ENCODE data around the gene MST1.

DNA sequence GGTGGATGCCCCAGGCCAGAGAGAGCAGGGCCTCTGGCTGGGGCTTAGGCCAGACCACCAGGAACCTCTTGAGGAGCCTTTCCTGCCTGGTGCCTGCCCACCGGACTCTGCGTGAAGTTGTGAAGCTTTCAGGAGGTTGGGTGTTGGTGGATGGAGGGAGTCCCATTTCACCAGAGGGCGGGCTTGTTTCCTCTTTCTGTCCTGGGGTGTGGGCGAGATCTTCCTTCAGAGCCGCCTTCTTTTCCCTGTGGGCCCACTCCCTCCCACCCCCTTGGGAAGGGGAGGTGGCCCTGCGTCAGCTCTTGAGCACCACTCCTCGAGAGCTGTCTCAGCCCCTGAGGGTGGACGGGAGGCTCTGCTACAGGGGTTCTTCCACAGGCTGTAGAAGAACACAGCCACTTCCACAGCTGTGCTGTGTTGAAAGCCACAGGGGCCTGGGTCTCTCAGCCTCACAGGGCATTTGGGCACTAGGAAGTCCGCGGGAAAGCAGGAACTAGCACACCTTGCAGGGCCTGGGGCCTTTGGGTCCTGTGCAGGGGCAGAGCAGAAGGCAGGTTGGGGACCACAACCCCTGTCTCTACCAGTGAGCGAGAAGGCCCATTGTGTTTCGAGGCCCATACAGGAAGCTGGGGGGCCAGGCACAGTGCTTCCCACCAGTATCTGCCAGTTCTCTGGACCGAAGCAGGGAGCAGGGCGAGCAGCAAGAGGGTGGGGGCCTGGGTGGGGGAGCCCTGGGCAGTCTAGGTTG lies 28.1 kb upstream of the MST1 start:
- no peak for TF ChIP-seq POLR2A (IDR thresholded peaks at IDR 0.05)
- TF ChIP-seq, protein P1, sequence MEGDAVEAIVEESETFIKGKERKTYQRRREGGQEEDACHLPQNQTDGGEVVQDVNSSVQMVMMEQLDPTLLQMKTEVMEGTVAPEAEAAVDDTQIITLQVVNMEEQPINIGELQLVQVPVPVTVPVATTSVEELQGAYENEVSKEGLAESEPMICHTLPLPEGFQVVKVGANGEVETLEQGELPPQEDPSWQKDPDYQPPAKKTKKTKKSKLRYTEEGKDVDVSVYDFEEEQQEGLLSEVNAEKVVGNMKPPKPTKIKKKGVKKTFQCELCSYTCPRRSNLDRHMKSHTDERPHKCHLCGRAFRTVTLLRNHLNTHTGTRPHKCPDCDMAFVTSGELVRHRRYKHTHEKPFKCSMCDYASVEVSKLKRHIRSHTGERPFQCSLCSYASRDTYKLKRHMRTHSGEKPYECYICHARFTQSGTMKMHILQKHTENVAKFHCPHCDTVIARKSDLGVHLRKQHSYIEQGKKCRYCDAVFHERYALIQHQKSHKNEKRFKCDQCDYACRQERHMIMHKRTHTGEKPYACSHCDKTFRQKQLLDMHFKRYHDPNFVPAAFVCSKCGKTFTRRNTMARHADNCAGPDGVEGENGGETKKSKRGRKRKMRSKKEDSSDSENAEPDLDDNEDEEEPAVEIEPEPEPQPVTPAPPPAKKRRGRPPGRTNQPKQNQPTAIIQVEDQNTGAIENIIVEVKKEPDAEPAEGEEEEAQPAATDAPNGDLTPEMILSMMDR (IDR thresholded peaks at IDR 0.05), result no peak

Data from thyroid gland (tissue), 4 donors.